K562 (cell line): ENCODE data around the gene CHN2. TPM values are rescaled to one million over a fixed set of nuclear protein-coding genes. Genes with fewer than 3 reads are reported as not detected.

Experiments
- ATAC-seq: fragments of 200-7000 bp; cut with Tn5 transposase; 3 replicates; pipeline ENCODE4 v1.9.1; 2020; ENCODE audit warnings: moderate library complexity
- BruUV-seq: library from RNA; stranded (reverse); fragments of 400-500 nt; replicated peaks from 2 replicates; lab custom pipeline; 2021; lab: Mats Ljungman, UMichigan
- CTCF ChIA-PET: fragments of 300-600 bp; formaldehyde crosslinking; extraction: SDS; loops from one replicate; lab custom pipeline; 2021; ENCODE audit warnings: low intra/inter-chr PET ratio; lab: Yijun Ruan, JAX
- POLR2A ChIA-PET: fragments of 300-600, 350-650 bp; sonication (Branson Sonifier 250); formaldehyde crosslinking; extraction: SDS; loops from one replicate; lab custom pipeline; 2021; ENCODE audit warnings: antibody characterized with exemption, inconsistent platforms; lab: Yijun Ruan, JAX
- DNase-seq, 4 experiments: peaks; one replicate each; pipeline versions ENCODE4 v3.0.0 to v3.0.0-alpha.2; 2011 to 2018; ENCODE audit warnings: low spot score in 3 of 4, mixed read lengths in 3 of 4; ENCODE audit errors: extremely low read depth in 1 of 4
- FAIRE-seq: peaks from 2 replicates; lab custom pipeline; 2011; peaks lifted over from hg19 to GRCh38; lab: Jason Lieb, UNC
- H2AFZ ChIP-seq: 2 replicates; pipeline ENCODE4 v1.6.0; 2011; ENCODE audit warnings: low read depth, low read length, control low read depth, inconsistent platforms
- H3K27ac ChIP-seq: fragments of 200-600 bp; 3 replicates; pipeline ENCODE4 v1.8.0; 2011; ENCODE audit warnings: low read depth, mild to moderate bottlenecking, control low read depth, inconsistent platforms, low read length, moderate library complexity, mixed read lengths; ENCODE audit errors: extremely low read depth
- H3K27me3 ChIP-seq, 2 experiments: fragments of 300-600 bp in 1 of 2; 2 replicates in 1 of 2; 3 replicates in 1 of 2; pipeline versions ENCODE4 v1.6.0 to v1.8.0; 2011; ENCODE audit warnings: inconsistent platforms in 2 of 2, low read length in 2 of 2, mild to moderate bottlenecking in 1 of 2, mixed read lengths in 1 of 2, moderate library complexity in 1 of 2; ENCODE audit not compliant: control insufficient read depth in 2 of 2, insufficient read depth in 2 of 2
- H3K36me3 ChIP-seq: fragments of 300-600 bp; 3 replicates; pipeline ENCODE4 v1.8.0; 2011; ENCODE audit warnings: mild to moderate bottlenecking, low read length, inconsistent platforms; ENCODE audit not compliant: control insufficient read depth, insufficient read depth
- H3K4me1 ChIP-seq, 2 experiments: fragments of 200-600 bp in 1 of 2; replicated peaks in 1 of 2; 2 replicates in 1 of 2; 3 replicates in 1 of 2; pipeline versions ENCODE4 v1.5.1 to v1.8.0; 2011; ENCODE audit warnings: inconsistent platforms in 2 of 2, low read length in 2 of 2, mild to moderate bottlenecking in 1 of 2, mixed read lengths in 1 of 2, moderate library complexity in 1 of 2; ENCODE audit not compliant: control insufficient read depth in 2 of 2, insufficient read depth in 2 of 2
- H3K4me2 ChIP-seq: 2 replicates; pipeline ENCODE4 v1.6.1; 2011; ENCODE audit warnings: low read length, control low read depth, inconsistent platforms, mixed read lengths; ENCODE audit not compliant: insufficient read depth
- H3K4me3 ChIP-seq: fragments of 200-600 bp; sonication (generic), shearing (Covaris generic); 2 replicates; pipeline ENCODE4 v1.5.1; 2016; ENCODE audit warnings: control low read depth, inconsistent platforms
- H3K79me2 ChIP-seq: fragments of 200-600 bp; 3 replicates; pipeline ENCODE4 v1.8.0; 2011; ENCODE audit warnings: low read length, inconsistent platforms; ENCODE audit not compliant: control insufficient read depth, insufficient read depth
- H3K9ac ChIP-seq, 2 experiments: 2 replicates each; pipeline versions ENCODE4 v1.6.0 to v1.6.1; 2011; ENCODE audit warnings: low read depth in 2 of 2, low read length in 2 of 2, control low read depth in 1 of 2, inconsistent platforms in 1 of 2, mild to moderate bottlenecking in 1 of 2, mixed read lengths in 1 of 2; ENCODE audit not compliant: insufficient read depth in 1 of 2
- H3K9me1 ChIP-seq: one replicate; pipeline ENCODE4 v1.6.0; 2011; ENCODE audit warnings: inconsistent platforms, mild to moderate bottlenecking, low read length, moderate library complexity; ENCODE audit not compliant: control insufficient read depth, insufficient read depth
- H3K9me3 ChIP-seq: replicated peaks from 2 replicates; pipeline ENCODE4 v1.5.1; 2011; ENCODE audit warnings: low read depth, low read length, inconsistent platforms; ENCODE audit not compliant: control insufficient read depth, insufficient read depth
- H4K20me1 ChIP-seq: replicated peaks from 2 replicates; pipeline ENCODE4 v1.6.1; 2011; ENCODE audit warnings: low read length, inconsistent platforms, mixed read lengths; ENCODE audit not compliant: control insufficient read depth, insufficient read depth
- BRCA1 ChIP-seq, 2 experiments: fragments of 450-650 bp in 1 of 2; sonication (generic) in 1 of 2; formaldehyde crosslinking in 1 of 2; IDR thresholded peaks; 2 replicates each; pipeline versions ENCODE4 v1.5.0 to v1.6.1; 2017 to 2020; ENCODE audit warnings: mild to moderate bottlenecking in 1 of 2, missing genetic modification reagents in 1 of 2
- HBP1 ChIP-seq: fragments of 450-650 bp; formaldehyde crosslinking; IDR thresholded peaks from 2 replicates; pipeline ENCODE4 v1.4.0; 2022; ENCODE audit warnings: missing genetic modification characterization
- HDAC8 ChIP-seq: fragments of 450-650 bp; IDR thresholded peaks from 2 replicates; pipeline ENCODE4 v1.6.1; 2016; ENCODE audit warnings: mild to moderate bottlenecking, missing genetic modification characterization, moderate library complexity, missing compliant biosample characterization
- SLC30A9 ChIP-seq: fragments of 250-450 bp; sonication (Bioruptor Pico); IDR thresholded peaks from 2 replicates; pipeline ENCODE4 v1.8.0; 2022; ENCODE audit warnings: mild to moderate bottlenecking, moderate library complexity
- SMARCC2 ChIP-seq: fragments of 450-650 bp; IDR thresholded peaks from 2 replicates; pipeline ENCODE4 v1.6.1; 2017; ENCODE audit warnings: antibody characterized with exemption, moderate library complexity, mild to moderate bottlenecking, low read depth
- ZNF589 ChIP-seq: fragments of 200-800 bp; sonication (Bioruptor generic); IDR thresholded peaks from 2 replicates; pipeline ENCODE4 v1.6.1; 2016; ENCODE audit warnings: low read depth, missing genetic modification characterization, missing compliant biosample characterization
- ZNF778 ChIP-seq: fragments of 450-650 bp; formaldehyde crosslinking; IDR thresholded peaks from 2 replicates; pipeline ENCODE4 v1.4.0; 2020; ENCODE audit warnings: mild to moderate bottlenecking, moderate library complexity
- WGBS: fragments of 100-300 bp; shearing (Covaris generic); methylation state at CpG from one replicate; pipeline ENCODE4 v1.1.6; 2016; ENCODE audit warnings: low coverage, mixed read lengths; ENCODE audit not compliant: insufficient coverage; ENCODE audit errors: missing lambda C conversion rate; 5-methylcytosine and 5-hydroxymethylcytosine counted together
- in situ Hi-C: fragments of 300-500 bp; cut with MboI; formaldehyde crosslinking; loops from 4 replicates; pipeline ENCODE4 v1.15.0; 2018; ENCODE audit warnings: inconsistent platforms, mixed read lengths
- intact Hi-C: fragments of 100-400 bp; cut with micrococcal nuclease; formaldehyde crosslinking; loops from 2 replicates; pipeline ENCODE4 v1.14.2; 2022
- polyA plus RNA-seq, 8 experiments: library from polyadenylated mRNA; depleted of rRNA in 4 of 8; stranded (reverse) in 5 of 8; unstranded in 3 of 8; fragments of >200 nt; fragmentation: Nextera tagmentation in 2 of 8; fragmentation: Illumina TruSeq in 1 of 8; extraction: Ambion mirVana in 2 of 8; extraction: Trizol in 1 of 8; gene quantifications; 2 replicates each; pipeline versions ENCODE4 v1.2.1 to v1.2.3, GENCODE V29; 2011 to 2014; ENCODE audit warnings: inconsistent platforms in 1 of 8, missing spikeins in 1 of 8
- total RNA-seq, 7 experiments: library from RNA; depleted of rRNA in 6 of 7; stranded (reverse); fragments of >200 nt in 6 of 7; fragmentation: Illumina TruSeq in 2 of 7; extraction: Trizol in 2 of 7; gene quantifications; 2 replicates each; pipeline versions ENCODE4 v1.2.1 to v1.2.3, GENCODE V29; 2011 to 2021; ENCODE audit warnings: low replicate concordance in 1 of 7
- TF ChIP-seq, protein P1 (sequence below), 2 experiments: fragments of 150-350 bp in 1 of 2; IDR thresholded peaks; 2 replicates each; pipeline ENCODE4 v1.6.1; 2012 to 2016; ENCODE audit warnings: low read depth in 2 of 2, low read length in 2 of 2, mild to moderate bottlenecking in 1 of 2, moderate library complexity in 1 of 2

The CHN2 gene
- total and polyA plus RNA-seq, 9 of the 15 experiments (the other 6 are each of a cell fraction or from before 2014, with no cell fraction given): 0.12 to 2.1 (median 0.31) TPM; not detected in 1

DNA sequence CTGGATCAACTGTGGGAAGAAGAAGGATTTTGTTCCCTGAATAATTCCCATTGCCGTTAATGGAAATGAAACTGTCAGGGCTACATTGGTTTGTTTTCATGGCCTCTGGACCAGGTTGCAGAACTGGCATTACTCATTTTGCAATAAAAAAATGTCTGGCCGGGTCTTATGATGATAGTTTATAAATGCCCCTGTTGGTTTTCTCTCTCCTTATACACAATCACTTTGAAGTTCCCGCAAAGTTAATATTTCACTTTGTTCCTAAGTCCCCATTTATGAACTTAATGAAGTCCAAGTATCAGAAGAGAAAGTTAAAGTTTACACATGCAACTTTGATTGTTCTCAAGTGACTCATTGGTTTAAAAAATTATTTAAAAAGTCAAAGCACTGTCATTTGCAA lies 218.3 kb downstream of the CHN2 start:
- TF ChIP-seq HBP1 (CRISPR knock-in tag): no peak
- no peak for TF ChIP-seq SLC30A9
- TF ChIP-seq, protein P1, sequence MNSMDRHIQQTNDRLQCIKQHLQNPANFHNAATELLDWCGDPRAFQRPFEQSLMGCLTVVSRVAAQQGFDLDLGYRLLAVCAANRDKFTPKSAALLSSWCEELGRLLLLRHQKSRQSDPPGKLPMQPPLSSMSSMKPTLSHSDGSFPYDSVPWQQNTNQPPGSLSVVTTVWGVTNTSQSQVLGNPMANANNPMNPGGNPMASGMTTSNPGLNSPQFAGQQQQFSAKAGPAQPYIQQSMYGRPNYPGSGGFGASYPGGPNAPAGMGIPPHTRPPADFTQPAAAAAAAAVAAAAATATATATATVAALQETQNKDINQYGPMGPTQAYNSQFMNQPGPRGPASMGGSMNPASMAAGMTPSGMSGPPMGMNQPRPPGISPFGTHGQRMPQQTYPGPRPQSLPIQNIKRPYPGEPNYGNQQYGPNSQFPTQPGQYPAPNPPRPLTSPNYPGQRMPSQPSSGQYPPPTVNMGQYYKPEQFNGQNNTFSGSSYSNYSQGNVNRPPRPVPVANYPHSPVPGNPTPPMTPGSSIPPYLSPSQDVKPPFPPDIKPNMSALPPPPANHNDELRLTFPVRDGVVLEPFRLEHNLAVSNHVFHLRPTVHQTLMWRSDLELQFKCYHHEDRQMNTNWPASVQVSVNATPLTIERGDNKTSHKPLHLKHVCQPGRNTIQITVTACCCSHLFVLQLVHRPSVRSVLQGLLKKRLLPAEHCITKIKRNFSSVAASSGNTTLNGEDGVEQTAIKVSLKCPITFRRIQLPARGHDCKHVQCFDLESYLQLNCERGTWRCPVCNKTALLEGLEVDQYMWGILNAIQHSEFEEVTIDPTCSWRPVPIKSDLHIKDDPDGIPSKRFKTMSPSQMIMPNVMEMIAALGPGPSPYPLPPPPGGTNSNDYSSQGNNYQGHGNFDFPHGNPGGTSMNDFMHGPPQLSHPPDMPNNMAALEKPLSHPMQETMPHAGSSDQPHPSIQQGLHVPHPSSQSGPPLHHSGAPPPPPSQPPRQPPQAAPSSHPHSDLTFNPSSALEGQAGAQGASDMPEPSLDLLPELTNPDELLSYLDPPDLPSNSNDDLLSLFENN (IDR thresholded peaks at IDR 0.05; ENCODE audit: low read depth in 2 of 2, low read length in 2 of 2): no peak
- TF ChIP-seq ZNF778 (CRISPR knock-in tag): no peak
- no peak for TF ChIP-seq SMARCC2
- no peak for TF ChIP-seq HDAC8 (tag)
- TF ChIP-seq BRCA1 (IDR thresholded peaks at IDR 0.05): no peak
- no peak for TF ChIP-seq BRCA1 (CRISPR knock-in tag; IDR thresholded peaks at IDR 0.05)
- no peak for TF ChIP-seq ZNF589 (CRISPR knock-in tag)
- Histone ChIP-seq H2AFZ (no peak overlapping the region), H3K27me3 (peaks cover 16 to 40% of the 10 kb centered on the region in 2 experiments; a peak in 3 of 5 replicates), H3K4me3 (no peak overlapping the region), H3K9me3 (no peaks in the 10 kb centered on the region), H3K4me2 (no peak overlapping the region), H3K9ac (no peak overlapping the region), H3K79me2 (no peaks in the 10 kb centered on the region), H3K9me1 (no peaks in the 10 kb centered on the region), H3K4me1 (no peaks in the 10 kb centered on the region), H3K27ac (no peak overlapping the region), H4K20me1 (no peaks in the 10 kb centered on the region), H3K36me3 (no peaks in the 10 kb centered on the region)
- ChIA-PET CTCF (no interaction called here), POLR2A (no interaction called here)
- no peak for ATAC-seq
- DNase-seq: no peak
- no TSS peak for BruUV-seq
- in situ Hi-C loops: no loop called here
- intact Hi-C loops: no loop called here
- WGBS: 6% methylated on average over 3 of the region's 3 CpGs
- FAIRE-seq: no peak
